HEK293 (cell line): Measurements from ENCODE around the gene PAIP1.

Source experiments
- CTCF ChIA-PET: fragments of 350-600 bp; formaldehyde crosslinking; extraction: SDS; loops from one replicate; lab custom pipeline; 2021; ENCODE audit warnings: antibody characterized with exemption; lab: Yijun Ruan, JAX
- POLR2A ChIA-PET: fragments of 300-600 bp; formaldehyde crosslinking; extraction: SDS; loops from one replicate; lab custom pipeline; 2020; ENCODE audit warnings: antibody characterized with exemption, inconsistent platforms; lab: Yijun Ruan, JAX
- H3K27ac ChIP-seq: fragments of 200-500 bp; sonication (Bioruptor generic); 2 replicates; pipeline ENCODE4 v1.5.1; 2014; ENCODE audit warnings: low read depth, low read length, control low read depth, inconsistent platforms; ENCODE audit errors: extremely low read depth
- H3K36me3 ChIP-seq, 2 experiments: fragments of 200-500 bp in 1 of 2; sonication (Bioruptor generic) in 1 of 2; 1 replicate in 1 of 2; 2 replicates in 1 of 2; pipeline ENCODE4 v1.5.1; 2014 to 2017; ENCODE audit warnings: inconsistent platforms in 2 of 2, low read length in 2 of 2; ENCODE audit not compliant: control insufficient read depth in 2 of 2, insufficient read depth in 1 of 2
- H3K4me1 ChIP-seq: fragments of 200-500 bp; sonication (Bioruptor generic); 2 replicates; pipeline ENCODE4 v1.5.1; 2014; ENCODE audit warnings: mild to moderate bottlenecking, low read length, inconsistent platforms; ENCODE audit not compliant: control insufficient read depth, insufficient read depth
- H3K4me3 ChIP-seq: 2 replicates; pipeline ENCODE4 v1.5.1; 2011; ENCODE audit warnings: low read depth, mild to moderate bottlenecking, control low read depth, low read length, moderate library complexity
- H3K9me3 ChIP-seq: fragments of 200-500 bp; sonication (Bioruptor generic); 2 replicates; pipeline ENCODE4 v1.5.1; 2014; ENCODE audit warnings: low read depth, low read length, inconsistent platforms; ENCODE audit not compliant: control insufficient read depth, insufficient read depth
- HOXA7 ChIP-seq: sonication (generic); formaldehyde crosslinking; IDR thresholded peaks from 2 replicates; pipeline ENCODE4 v1.8.1; 2022; ENCODE audit warnings: missing genetic modification reagents, borderline replicate concordance
- HOXD13 ChIP-seq: sonication (generic); formaldehyde crosslinking; IDR thresholded peaks from 2 replicates; pipeline ENCODE4 v1.8.0; 2022; ENCODE audit warnings: missing genetic modification reagents, borderline replicate concordance
- OVOL3 ChIP-seq: fragments of 450-650 bp; formaldehyde crosslinking; IDR thresholded peaks from 2 replicates; pipeline ENCODE4 v1.5.1; 2016; ENCODE audit warnings: missing biosample characterization, missing genetic modification characterization
- RBAK ChIP-seq: fragments of 450-650 bp; formaldehyde crosslinking; IDR thresholded peaks from 2 replicates; pipeline ENCODE4 v1.5.1; 2016; ENCODE audit warnings: missing biosample characterization, missing genetic modification characterization
- REST ChIP-seq: fragments of 450-650 bp; formaldehyde crosslinking; IDR thresholded peaks from 2 replicates; pipeline ENCODE4 v1.5.1; 2016; ENCODE audit warnings: missing biosample characterization, missing genetic modification characterization
- SCRT1 ChIP-seq: fragments of 450-650 bp; formaldehyde crosslinking; IDR thresholded peaks from 2 replicates; pipeline ENCODE4 v1.5.1; 2016; ENCODE audit warnings: missing biosample characterization, missing genetic modification characterization, borderline replicate concordance
- SCRT2 ChIP-seq: fragments of 450-650 bp; formaldehyde crosslinking; IDR thresholded peaks from 2 replicates; pipeline ENCODE4 v1.5.1; 2016; ENCODE audit warnings: missing biosample characterization, missing genetic modification characterization
- ZBTB21 ChIP-seq: fragments of 450-650 bp; formaldehyde crosslinking; IDR thresholded peaks from 2 replicates; pipeline ENCODE4 v1.5.1; 2017; ENCODE audit warnings: missing biosample characterization, missing genetic modification characterization
- ZBTB49 ChIP-seq: fragments of 450-650 bp; formaldehyde crosslinking; IDR thresholded peaks from 2 replicates; pipeline ENCODE4 v1.5.1; 2016; ENCODE audit warnings: missing biosample characterization, missing genetic modification characterization, low read depth
- ZBTB8A ChIP-seq: fragments of 450-650 bp; formaldehyde crosslinking; IDR thresholded peaks from 2 replicates; pipeline ENCODE4 v1.5.1; 2016; ENCODE audit warnings: missing biosample characterization, missing genetic modification characterization
- ZNF146 ChIP-seq: fragments of 450-650 bp; formaldehyde crosslinking; IDR thresholded peaks from 2 replicates; pipeline ENCODE4 v1.5.1; 2016; ENCODE audit warnings: missing biosample characterization, missing genetic modification characterization
- ZNF26 ChIP-seq: fragments of 450-650 bp; formaldehyde crosslinking; IDR thresholded peaks from 2 replicates; pipeline ENCODE4 v1.5.1; 2016; ENCODE audit warnings: missing biosample characterization, missing genetic modification characterization
- ZNF274 ChIP-seq, 2 experiments: fragments of 200-500 bp in 1 of 2; fragments of 450-650 bp in 1 of 2; sonication (Bioruptor generic) in 1 of 2; formaldehyde crosslinking in 1 of 2; IDR thresholded peaks; 2 replicates each; pipeline versions ENCODE4 v1.5.1 to v1.6.1; 2014 to 2016; ENCODE audit warnings: borderline replicate concordance in 1 of 2, inconsistent platforms in 1 of 2, low read length in 1 of 2, missing biosample characterization in 1 of 2, missing genetic modification characterization in 1 of 2
- ZNF280D ChIP-seq: fragments of 450-650 bp; formaldehyde crosslinking; IDR thresholded peaks from 2 replicates; pipeline ENCODE4 v1.5.1; 2016; ENCODE audit warnings: missing biosample characterization, missing genetic modification characterization
- ZNF311 ChIP-seq: fragments of 450-650 bp; formaldehyde crosslinking; IDR thresholded peaks from 2 replicates; pipeline ENCODE4 v1.5.1; 2017; ENCODE audit warnings: missing biosample characterization, missing genetic modification characterization, borderline replicate concordance
- ZNF366 ChIP-seq: fragments of 450-650 bp; formaldehyde crosslinking; conservative IDR thresholded peaks from 2 replicates; pipeline ENCODE4 v1.5.1; 2016; ENCODE audit warnings: missing biosample characterization, missing genetic modification characterization
- ZNF48 ChIP-seq: fragments of 450-650 bp; formaldehyde crosslinking; IDR thresholded peaks from 2 replicates; pipeline ENCODE4 v1.5.1; 2016; ENCODE audit warnings: missing biosample characterization, missing genetic modification characterization
- ZNF76 ChIP-seq: fragments of 450-650 bp; formaldehyde crosslinking; IDR thresholded peaks from 2 replicates; pipeline ENCODE4; 2016; ENCODE audit warnings: low read depth, missing biosample characterization, missing genetic modification characterization, borderline replicate concordance
- ZSCAN16 ChIP-seq: fragments of 450-650 bp; formaldehyde crosslinking; IDR thresholded peaks from 2 replicates; pipeline ENCODE4 v1.5.1; 2016; ENCODE audit warnings: missing biosample characterization, missing genetic modification characterization

Gene PAIP1

GRCh38 chr5:43590700-43591099 is 33.8 kb upstream of the PAIP1 start (continued):
- TF ChIP-seq ZNF274 (IDR thresholded peaks at IDR 0.05; ENCODE audit: low read length), result no peak
- no peak for TF ChIP-seq ZNF274 (tag by site-specific recombination; IDR thresholded peaks at IDR 0.05; ENCODE audit: borderline replicate concordance)
- no peak for TF ChIP-seq HOXD13 (CRISPR knock-in tag)
- no peak for TF ChIP-seq ZNF280D
- TF ChIP-seq OVOL3 (tag by site-specific recombination), result no peak
- TF ChIP-seq REST (tag by site-specific recombination), result no peak
- no peak for TF ChIP-seq ZNF311 (tag by site-specific recombination)
- no peak for TF ChIP-seq ZBTB8A (tag by site-specific recombination)
- TF ChIP-seq RBAK, result no peak
- no peak for TF ChIP-seq ZNF48 (tag by site-specific recombination)
- no peak for TF ChIP-seq ZBTB21 (tag by site-specific recombination)
- TF ChIP-seq, all 188 proteins: peak for 0

GRCh38 chr5:43589310-43589709 is 32.4 kb upstream of the PAIP1 start:
- H3K27ac ChIP-seq, result no peak overlapping the region
- H3K4me1 ChIP-seq, result no peaks in the 10 kb centered on the region
- H3K4me3 ChIP-seq, result no peak overlapping the region
- POLR2A ChIA-PET, result interaction anchor here (0.9 kb wide), 1 partner anchor 105 kb away, joined by 3 read pairs; the partner anchor contains the start of gene TMEM267
- TF ChIP-seq ZBTB49 (tag by site-specific recombination), result no peak
- TF ChIP-seq, all 188 proteins: peak for 0
- no peaks in the 10 kb centered on the region for H3K9me3 ChIP-seq
- CTCF ChIA-PET, result interaction anchor here (0.6 to 0.8 kb wide), 2 partner anchors 92 to 306 kb away, joined by 3 to 4 read pairs; no protein-coding TSS in a partner anchor
- H3K36me3 ChIP-seq, result peaks cover 0 to 4% of the 10 kb centered on the region in 2 experiments; a peak in 1 of 3 replicates

GRCh38 chr5:43588842-43589241 is 32.0 kb upstream of the PAIP1 start:
- TF ChIP-seq HOXA7 (no peak), SCRT2 (tag by site-specific recombination) (peak; percentile 87), ZSCAN16 (tag by site-specific recombination) (no peak), ZNF48 (tag by site-specific recombination) (no peak), ZNF76 (no peak), SCRT1 (tag by site-specific recombination) (peak; percentile 84), ZNF146 (tag by site-specific recombination) (no peak), ZNF366 (tag by site-specific recombination) (no peak), ZNF26 (tag by site-specific recombination) (no peak)
- peaks cover 0 to 4% of the 10 kb centered on the region in 2 experiments; a peak in 1 of 3 replicates for H3K36me3 ChIP-seq
- no peak overlapping the region for H3K4me3 ChIP-seq
- ChIA-PET CTCF (interaction anchor here (0.7 kb wide), 1 partner anchor 9 kb away, joined by 3 read pairs; no protein-coding TSS in a partner anchor), POLR2A (interaction anchor here (0.9 kb wide), 1 partner anchor 105 kb away, joined by 3 read pairs; the partner anchor contains the start of gene TMEM267)
- H3K27ac ChIP-seq, result no peak overlapping the region
- no peaks in the 10 kb centered on the region for H3K9me3 ChIP-seq
- H3K4me1 ChIP-seq, result no peaks in the 10 kb centered on the region
